22Rv1 (cell line): ENCODE data around the gene ZBTB39.
"Not testable (repeated sequence)": the region's sequence is repeated elsewhere in the genome, so short reads cannot be mapped to it uniquely, and the experiment has no call there.

Experiments
- ZFX ChIP-seq: fragments of 450-650 bp; IDR thresholded peaks from 2 replicates; pipeline ENCODE4 v1.6.1; 2017; ENCODE audit warnings: antibody characterized with exemption, borderline replicate concordance
- TF ChIP-seq, protein P1 (sequence below): fragments of 450-650 bp; IDR thresholded peaks from 2 replicates; pipeline ENCODE4 v1.5.1; 2017; ENCODE audit warnings: mild to moderate bottlenecking

DNA sequence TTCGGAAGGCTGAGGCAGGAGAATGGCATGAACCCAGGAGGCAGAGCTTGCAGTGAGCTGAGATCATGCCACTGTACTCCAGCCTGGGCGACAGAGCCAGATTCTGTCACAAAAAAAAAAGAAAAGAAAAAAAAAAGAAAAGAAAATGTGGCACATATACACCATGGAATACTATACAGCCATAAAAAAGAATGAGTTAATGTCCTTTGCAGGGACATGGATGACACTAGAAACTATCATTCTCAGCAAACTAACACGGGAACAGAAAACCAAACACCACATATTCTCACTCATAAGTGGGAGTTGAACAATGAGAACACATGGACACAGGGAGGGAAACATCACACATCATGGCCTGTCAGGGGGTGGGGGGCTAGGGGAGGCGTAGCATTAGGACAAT lies 29.0 kb downstream of the ZBTB39 start:
- TF ChIP-seq, protein P1, sequence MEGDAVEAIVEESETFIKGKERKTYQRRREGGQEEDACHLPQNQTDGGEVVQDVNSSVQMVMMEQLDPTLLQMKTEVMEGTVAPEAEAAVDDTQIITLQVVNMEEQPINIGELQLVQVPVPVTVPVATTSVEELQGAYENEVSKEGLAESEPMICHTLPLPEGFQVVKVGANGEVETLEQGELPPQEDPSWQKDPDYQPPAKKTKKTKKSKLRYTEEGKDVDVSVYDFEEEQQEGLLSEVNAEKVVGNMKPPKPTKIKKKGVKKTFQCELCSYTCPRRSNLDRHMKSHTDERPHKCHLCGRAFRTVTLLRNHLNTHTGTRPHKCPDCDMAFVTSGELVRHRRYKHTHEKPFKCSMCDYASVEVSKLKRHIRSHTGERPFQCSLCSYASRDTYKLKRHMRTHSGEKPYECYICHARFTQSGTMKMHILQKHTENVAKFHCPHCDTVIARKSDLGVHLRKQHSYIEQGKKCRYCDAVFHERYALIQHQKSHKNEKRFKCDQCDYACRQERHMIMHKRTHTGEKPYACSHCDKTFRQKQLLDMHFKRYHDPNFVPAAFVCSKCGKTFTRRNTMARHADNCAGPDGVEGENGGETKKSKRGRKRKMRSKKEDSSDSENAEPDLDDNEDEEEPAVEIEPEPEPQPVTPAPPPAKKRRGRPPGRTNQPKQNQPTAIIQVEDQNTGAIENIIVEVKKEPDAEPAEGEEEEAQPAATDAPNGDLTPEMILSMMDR = not testable (repeated sequence)
- not testable (repeated sequence) for TF ChIP-seq ZFX
